ENCODE results near the gene HTRA2.

HTRA2 gene

DNA sequence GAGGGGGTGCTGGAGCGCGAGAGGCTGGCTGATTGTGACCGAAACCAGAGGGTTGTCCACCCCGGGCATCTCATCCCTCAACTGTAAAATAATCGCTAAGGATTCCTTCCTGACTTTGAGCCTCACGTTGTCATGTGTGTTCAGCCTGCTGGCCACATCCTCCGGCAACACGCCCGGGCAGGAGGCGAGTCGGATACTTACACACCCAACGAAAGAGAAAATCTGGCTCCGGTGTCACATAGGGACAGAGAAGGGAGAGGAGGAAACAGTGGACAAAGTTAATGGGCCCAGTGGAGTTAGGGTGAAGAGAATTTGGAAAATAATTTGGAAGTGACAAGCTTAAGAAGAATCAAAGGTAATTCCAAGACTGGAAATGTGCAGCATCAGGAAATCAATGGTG, 13.1 kb upstream of the HTRA2 start:
- DNase-seq = no peak

DNA sequence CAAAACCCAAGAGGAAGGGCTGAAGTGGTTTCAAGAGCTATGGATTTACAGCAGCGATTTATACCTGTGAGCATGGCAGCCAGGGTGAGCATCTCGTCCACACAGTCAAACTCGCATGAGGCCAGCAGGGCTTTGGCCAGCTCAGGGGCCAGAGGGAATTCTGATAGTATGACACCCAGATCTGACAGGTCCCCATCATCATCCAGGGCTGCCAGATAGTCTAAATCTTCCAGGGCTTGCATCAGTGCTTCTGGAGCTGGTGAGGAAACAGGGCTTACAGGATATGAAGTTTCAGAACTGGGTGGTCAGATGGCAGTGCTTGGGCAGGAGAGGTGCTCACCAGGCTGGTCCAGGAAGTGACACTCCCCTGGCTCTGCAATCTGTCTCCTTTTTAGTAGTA, 7.2 kb upstream of the HTRA2 start:
- no peak for DNase-seq

DNA sequence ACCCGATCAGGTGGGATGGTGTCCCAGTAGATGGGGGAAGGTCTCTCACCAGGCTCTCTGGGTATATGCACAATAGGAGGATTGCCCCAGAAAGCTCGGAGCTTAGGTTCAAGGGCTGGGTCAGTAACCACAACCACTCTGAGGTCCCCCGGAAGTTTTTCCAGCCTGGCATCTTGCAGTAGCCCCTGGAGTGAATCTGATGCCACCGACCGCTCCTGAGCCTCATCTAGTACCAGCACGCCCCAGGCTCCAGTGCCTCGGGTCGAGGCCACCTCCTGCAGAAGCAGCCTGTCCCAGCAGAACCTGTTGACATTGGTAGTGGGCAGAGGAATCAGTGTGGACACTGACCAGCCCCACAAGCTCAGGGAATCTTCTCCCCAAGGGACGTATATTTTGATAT, 5.7 kb upstream of the HTRA2 start:
- DNase-seq = no peak

DNA sequence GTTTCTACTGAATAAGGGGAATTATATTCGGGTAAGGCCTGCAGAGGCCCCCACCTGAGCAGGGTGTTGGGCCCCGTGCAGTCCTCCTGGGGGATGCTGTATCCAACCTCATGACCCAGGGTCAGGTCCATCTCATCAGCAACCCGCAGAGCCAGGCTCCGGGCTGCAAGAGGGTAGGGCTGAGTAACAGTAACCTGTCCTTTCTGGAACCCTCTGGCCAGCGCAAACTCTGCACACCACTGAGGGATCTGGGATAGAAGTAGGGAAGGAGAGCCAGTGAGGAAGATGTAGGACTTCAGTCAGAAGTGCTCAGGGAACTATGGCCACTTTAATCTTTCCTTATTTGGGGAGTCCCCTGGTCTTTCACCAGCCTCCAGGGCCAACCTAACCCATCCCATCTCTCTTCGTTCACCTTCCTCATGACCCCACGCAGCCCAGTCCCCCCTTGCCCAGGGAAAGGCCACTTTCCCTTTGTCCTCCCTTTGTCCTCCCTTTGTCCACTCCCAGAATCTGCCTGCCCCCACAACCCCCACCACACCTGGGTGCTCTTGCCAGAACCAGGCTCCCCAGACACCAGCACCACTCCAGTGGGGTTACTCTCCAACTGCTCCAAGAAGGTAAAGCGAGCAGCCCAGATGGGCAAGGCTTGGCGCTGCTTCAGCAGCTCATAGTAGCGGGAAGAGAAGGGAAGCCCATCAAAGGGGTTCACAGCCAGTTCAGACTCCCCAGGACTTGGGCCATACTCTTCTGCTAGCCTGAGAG, 4.6 kb upstream of the HTRA2 start:
- no peak for DNase-seq

DNA sequence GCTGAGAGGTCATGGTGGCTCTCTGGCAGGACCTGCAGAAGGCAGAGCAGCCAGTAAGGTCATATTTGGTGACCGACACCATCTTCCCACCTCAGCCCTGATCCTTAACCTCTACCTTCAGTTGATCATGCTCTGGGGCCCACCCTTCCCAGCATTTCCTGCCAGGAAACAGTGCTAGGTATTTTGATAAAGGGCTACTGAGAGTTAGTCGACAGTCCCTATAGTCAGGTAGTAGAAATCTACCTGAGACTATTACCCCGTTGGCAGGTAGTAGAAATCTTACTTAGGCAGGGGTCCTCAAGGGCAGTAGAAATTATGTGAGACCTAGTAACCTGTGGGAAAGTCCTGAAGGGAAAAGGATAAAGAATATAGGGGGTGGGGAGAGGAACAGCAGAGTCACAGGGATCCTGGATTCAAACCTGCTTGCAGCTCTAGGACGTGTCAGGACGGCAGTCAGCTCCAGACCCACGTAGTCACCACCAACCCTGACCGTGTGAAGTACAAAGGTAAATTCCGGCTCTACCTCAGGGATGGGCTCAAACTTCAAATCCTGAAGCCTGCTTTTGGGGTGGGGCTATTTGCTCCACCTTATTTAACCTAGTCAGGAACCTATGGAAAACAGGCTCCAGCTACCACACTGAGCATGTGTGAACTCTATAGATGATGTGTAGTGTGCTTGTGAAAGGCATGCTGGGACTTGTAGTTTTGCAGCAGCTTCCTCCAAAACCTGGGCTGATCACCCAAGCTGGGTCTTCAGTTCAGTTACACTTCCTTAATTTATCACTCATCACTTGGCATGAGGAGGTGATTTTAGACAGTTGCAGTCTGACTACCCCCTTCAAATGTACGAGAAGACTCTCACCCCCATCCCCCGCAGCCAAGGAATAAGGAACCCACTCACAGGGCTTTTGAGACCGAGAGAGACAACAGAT, 3.8 kb upstream of the HTRA2 start, which contains the start of gene DQX1:
Gene DQX1, minus strand, starts transcription at position 515 of the 932 bp plus-strand sequence. Its CDS starts 502 bp downstream, at position 13.
- no peak for DNase-seq

DNA sequence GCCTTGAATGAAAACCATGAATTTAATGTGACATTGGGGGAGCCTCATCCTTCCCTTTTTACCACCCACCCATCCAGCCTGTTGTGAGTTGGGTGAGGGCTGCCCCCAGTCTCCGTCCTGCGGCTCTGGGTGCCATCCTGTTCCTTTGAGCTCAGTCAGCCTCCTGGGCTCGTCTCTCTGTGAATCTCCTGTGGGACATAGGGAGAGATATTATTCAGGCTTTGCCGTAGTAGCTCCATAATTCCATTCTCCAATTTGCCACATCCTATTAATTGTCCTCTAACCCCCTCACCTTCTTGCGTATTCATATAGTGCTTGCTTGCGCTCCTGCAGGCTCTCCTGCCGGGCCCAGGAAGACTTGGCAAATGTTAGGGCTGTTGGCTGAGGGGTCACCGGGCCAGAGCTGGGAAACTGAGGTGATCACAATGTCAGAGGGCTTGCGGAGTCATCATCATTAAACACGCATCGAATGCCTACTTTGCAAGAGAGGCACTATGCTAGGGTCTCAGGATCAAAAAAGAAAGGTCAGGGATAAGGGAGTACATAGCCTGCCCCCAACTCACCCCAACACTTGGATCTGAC, 3.0 kb upstream of the HTRA2 start:
- no peak for DNase-seq

DNA sequence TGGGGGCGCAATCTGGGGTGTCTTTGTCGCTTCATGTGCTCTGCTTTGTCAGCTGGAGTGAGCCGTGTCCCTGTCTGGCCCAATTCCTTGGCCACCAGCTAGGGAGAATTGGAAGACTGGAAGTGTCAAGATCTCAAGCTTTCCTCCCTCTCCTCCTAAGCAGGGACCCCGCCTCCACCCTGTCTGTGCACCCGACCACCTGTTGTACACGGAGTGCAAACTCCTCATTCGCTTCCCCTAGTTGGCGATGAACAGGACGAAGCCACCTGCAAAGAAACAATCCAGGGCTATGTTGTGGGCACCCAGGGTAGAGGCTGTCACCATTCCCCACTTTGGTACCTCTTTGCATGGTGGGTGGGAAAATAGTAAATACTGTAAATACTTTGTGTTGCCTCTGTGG, 2.0 kb upstream of the HTRA2 start:
- DNase-seq = no peak

DNA sequence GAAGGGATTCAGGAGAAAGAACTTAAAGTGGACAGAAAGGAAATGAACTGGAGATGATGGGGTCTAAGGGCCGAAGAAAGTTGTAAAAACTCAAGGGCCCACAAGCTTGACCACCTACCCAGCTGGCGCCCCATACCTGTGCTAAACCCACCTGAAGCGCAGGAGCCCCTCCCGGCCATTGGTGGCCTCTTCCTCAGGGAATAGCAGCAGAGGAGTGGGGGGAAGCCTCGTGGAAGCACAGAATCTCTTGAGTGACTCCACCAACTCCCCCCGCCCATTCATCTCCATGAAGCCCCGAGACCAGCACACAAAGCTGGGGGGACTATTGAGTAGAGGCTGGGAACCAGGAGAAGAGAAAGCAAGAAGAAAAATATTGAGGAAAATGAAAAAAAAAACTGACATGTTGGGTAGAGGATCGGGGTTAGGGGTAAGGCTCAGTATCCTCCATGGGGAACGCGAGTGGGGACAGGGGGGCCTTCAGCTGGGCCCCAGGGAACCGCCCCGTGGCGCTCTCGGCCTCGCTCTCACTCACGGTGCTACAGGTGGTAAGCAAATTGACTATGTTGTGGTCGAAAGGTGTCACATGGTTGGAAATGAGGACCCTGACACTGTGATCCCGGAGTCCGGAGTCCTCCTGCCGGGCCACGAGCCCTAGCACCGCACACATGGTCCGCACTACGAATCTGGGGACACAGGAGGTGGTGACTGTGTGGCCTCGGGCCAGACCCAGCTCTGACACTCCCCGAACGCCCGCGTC, 955 bp upstream of the HTRA2 start:
- no peak for DNase-seq

DNA sequence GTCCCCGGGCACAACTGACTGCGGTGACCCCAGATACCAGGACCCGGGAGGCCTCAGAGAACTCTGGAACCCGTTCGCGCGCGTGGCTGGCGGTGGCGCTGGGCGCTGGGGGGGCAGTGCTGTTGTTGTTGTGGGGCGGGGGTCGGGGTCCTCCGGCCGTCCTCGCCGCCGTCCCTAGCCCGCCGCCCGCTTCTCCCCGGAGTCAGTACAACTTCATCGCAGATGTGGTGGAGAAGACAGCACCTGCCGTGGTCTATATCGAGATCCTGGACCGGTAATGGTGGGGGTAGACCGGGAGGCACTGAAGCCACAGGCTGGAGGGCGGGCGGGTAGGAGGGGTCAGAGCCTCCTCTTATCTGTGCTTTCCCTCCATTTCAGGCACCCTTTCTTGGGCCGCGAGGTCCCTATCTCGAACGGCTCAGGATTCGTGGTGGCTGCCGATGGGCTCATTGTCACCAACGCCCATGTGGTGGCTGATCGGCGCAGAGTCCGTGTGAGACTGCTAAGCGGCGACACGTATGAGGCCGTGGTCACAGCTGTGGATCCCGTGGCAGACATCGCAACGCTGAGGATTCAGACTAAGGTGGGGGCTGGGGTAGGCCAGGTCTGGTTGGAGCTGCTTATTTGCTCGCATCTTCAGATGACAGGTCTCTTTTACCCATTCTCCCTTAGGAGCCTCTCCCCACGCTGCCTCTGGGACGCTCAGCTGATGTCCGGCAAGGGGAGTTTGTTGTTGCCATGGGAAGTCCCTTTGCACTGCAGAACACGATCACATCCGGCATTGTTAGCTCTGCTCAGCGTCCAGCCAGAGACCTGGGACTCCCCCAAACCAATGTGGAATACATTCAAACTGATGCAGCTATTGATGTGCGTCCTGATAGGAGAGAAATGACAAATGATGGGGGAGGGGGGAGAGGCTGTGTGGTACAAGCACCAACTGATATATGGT, 780 bp downstream of the HTRA2 start:
- DNase-seq = no peak

DNA sequence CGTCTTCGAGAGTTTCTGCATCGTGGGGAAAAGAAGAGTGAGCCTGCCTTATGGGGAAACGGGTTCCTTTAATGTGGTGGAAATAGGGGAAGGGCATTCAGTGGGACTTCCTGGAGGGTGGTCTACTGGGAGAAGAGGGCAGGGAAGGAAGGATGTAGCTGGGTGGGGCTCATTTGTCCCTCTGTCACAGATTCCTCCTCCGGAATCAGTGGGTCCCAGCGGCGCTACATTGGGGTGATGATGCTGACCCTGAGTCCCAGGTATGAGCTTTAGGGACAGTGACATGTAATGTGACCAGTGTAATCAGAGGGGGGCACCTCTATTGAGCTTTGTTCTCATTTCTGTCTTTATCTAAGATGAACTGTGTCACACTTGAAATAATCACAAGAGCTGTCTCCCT, 1.9 kb downstream of the HTRA2 start:
- no peak for DNase-seq

DNA sequence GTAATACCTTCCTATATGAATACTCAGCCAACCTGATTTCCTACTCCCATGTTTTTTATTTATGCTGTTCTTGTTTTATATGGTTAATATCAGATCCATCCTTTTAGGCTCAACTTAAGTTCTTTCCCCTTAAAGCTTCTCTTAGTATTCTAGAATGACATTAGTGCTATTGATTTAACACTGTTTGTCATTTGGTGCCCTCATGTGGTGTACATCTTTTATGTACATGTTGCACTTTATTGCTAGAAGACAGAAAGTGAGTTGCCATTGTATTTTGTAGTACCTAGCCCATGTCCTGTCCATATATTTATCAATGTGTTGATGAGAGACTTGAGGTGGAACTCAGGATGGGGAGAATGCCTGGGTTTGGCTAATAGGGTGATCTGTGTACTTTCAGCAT, 2.5 kb downstream of the HTRA2 start:
- DNase-seq = no peak

DNA sequence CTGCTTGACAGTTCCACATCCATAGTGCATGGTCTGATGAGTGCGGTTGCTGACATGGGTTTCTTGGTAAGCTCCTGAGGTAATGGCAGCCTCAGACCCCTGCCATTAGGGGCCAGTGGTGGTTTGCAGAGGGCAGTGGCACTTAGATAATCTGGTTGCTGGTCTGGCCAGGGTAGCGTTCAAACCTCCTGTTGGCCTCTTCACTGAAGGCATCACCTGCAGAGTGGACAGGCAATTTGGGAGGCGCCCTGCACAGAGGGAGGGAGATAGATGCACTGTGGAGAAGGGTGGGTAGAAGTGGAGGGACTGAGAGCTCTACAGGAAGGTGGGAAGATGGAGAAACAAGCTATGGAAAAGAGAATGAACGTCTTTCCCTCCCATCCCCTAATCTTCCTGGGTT, 3.7 kb downstream of the HTRA2 start:
- DNase-seq = no peak

DNA sequence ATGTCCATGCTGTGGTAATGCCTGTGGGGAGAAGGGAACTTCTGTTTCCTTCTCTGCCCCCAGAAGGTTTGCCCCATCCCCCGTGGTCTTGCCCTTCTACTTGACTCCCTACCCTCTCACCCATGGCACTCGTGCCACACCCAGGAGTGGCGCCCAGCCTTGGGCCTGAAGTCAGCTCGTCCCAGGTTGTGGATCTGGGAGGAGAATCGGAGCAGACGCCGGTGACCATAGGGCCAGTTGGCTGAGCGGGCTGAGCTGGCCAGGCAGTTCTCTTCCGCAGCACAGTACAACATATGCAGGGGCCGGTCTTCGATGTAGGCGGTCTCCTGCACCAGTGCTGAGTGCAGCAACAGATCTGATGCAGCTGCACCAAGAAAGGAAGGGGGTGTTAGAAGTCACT, 4.7 kb downstream of the HTRA2 start:
- DNase-seq = no peak

DNA sequence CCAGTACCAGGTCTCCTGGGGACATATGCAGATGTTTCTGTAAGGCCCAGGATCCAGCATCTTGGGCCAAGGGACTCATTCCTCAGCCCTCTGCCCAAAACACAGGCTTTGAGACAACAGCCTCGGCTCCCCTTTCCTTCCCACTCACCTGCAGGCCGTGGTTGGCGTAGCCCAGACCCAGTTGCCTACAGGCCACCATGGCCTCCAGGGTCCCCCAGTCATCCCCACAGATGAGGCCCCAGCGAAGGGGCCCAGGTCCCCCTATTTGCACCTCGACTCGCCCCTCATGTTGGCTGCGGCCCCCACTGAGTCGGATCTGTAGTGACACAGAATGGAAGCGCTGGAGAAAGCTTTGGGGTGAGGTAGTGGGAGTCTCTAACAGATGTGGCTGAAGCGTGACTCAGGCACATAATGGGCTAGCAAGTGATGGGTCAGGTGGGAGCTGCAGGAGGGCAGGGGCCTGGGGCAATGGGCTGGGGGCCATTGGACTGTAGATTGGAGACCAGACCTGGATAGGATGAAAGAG, 5.8 kb downstream of the HTRA2 start:
- DNase-seq = no peak

DNA sequence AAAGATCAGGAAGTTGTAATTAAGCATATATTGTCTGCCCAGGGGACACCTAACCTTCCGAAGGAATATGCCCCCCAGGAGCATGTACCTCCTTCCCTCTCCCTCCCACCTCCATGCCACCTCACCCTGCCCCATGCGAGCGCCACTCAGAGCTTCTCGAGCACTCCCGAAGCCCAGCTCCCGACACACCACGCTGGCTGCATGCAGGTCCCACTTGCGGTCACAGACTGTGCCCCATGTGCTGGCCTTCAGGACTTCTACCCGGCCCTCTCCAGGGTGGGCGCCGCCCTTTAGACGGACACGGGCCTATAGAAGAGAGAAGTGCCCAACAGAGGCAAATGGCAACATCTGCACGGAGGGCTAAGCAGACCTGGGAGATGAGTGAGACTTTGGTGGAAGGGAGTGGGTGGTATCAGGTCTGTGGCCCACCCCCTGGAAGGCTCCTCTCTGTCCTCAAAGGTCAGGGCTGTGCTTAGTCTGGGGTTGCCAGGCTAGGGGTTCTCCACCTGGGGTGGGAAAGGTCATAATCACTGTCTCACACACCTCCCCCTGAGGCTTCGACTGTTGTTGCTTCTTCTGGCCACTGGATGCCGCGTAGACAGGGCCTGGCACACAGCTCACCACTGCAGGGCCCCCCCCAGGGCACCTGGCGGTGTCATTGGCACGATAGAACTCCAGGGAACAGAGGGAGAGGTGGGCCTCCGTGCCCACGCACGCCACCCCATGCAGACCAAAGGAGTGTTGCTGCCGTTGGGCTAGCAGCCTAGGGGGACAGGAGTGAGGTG, 6.6 kb downstream of the HTRA2 start:
- DNase-seq = no peak

DNA sequence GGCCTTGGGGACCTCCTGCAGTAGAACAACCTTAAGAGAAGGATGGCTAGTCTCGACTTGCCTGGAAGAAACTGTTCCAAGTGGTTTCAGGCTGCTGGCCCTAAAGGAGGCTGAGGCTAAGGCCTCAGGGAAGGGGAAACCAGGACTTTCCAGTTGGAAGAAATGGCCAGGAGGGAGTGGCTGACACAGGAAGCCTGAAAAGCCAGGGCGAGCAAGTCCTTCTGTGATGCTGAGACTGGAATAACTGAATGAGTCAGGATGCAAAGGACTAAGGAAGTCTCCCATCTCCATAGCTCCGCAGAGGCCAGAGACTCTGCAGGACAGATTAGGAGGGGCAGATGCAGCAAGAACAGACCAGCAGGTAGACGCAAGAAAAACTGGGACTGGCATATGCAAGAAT, 7.4 kb downstream of the HTRA2 start:
- DNase-seq = no peak

DNA sequence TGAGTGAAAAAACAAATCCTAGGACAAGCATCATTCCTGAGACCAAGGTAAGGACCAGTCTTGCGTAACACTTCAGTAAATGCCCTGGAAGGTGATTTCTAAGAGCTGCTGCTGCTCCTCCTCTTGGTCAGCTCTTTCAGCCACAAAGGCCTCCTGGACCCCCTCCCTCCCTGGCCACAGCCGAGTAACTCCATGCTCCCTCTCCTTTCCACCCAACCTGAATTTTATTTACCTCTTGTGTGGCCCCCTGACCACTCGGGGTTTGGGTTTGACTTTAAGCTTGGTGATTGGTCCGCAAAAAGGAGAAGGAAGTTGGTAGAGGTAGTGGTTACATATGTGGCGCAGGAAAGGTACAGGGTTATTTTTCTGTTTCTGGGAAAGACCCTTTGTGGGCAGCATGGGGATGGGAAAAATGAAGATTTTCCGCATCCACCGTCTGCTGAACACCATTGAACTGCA, 9.2 kb downstream of the HTRA2 start:
- no peak for DNase-seq

DNA sequence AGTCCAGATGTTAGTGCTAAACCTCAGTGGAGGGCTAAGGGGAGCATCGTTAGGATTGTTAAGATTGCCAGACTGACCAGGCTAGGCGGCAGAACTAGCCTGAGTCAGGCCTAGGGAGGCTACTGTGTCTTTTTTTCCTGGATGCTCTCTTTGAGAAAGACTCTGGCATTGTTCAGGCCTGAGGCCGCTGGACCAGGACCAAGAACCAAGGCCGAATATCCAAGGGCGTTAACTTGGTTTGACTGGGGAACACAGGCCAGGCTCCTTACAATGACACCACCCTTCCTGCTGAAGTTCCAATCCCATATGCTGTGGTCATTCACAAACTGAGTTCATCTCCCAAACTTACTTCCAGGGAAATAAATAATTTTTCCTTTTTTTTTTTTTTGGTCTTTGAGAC, 10.6 kb downstream of the HTRA2 start:
- no peak for DNase-seq

DNA sequence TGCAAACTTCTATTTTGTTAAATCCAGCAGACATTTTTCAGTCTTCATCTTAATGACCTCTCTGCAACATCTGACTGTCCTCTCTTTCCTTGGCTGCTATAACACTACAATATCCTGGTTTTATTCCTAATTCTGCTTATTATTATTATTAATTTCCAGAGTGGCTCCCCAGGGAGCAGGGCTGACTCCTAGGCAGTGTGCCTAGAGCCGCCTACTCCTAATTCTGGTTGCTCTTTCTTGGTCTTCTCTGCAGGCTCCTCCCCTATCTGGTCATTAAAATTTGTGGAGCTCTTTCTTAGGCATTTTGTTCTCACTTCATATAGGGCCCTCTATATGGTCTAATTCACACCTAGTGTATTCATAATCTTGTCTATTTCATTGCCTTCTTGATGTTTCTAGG, 13.2 kb downstream of the HTRA2 start:
- DNase-seq = no peak

DNA sequence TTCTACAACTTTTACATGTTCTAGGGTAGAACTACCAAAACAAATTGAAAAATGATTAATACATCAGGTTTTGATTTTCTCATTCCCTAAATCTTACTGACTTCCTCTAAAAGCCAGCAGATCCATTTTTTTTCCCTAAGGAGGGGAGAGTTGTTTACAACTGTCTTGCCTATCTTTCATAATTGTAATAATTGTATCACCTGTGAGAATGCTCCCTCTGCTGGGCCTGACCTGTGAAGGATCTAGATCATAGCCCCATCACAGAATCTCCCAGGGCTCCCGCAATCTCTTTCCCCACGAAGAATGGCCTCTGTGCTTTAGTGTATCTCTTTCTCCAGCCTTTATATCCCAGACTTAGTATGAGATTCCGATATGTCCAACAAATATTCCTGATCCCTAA, 14.9 kb downstream of the HTRA2 start:
- no peak for DNase-seq

DNA sequence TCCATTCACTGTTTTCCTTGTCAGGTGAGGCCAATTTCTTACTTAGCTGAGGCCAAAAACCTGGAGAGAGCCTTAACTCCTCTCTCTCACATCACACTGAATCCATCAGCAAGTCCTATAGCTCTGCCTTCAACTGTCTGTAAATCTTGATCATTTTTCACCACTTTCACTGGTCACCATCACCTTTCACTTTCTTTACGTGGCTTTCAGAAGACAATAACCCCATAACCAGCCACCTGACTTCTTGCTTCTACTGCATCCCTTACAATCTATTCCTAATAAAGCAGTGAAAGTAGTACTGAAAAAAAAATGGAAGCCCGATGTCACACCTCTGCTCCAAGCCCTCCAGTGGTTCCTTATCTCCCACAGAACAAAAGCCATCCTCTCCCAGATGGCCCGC, 16.3 kb downstream of the HTRA2 start:
- DNase-seq = no peak

Measured in activated T-cell treated with anti-CD3 and anti-CD28 coated beads for 4 hours (primary cell).